Activated CD8-positive, alpha-beta T cell treated with anti-CD3 and anti-CD28 coated beads for 36 hours (primary cell): ENCODE measurements around the gene HDAC10. TPM values are rescaled to one million over a fixed set of nuclear protein-coding genes. Genes with fewer than 3 reads are reported as not detected.
A peak's percentile ranks its signal among the peaks of the same experiment; 100 is the strongest.

Experiments used
- ATAC-seq: fragments of 200-7000 bp; cut with Tn5 transposase; one replicate; pipeline ENCODE4 v1.10.0; 2021; ENCODE audit warnings: mild to moderate bottlenecking, moderate library complexity
- CTCF ChIA-PET: fragments of 350-600 bp; sonication (Branson Sonifier 250); formaldehyde crosslinking; loops from one replicate; lab custom pipeline; 2021; ENCODE audit warnings: antibody characterized with exemption; lab: Charles Lee
- POLR2A ChIA-PET: fragments of 350-600 bp; sonication (Branson Sonifier 250); formaldehyde crosslinking; loops from one replicate; lab custom pipeline; 2021; ENCODE audit warnings: antibody characterized with exemption; lab: Charles Lee
- DNase-seq: peaks from one replicate; pipeline ENCODE4 v3.0.0-alpha.2; 2020
- H3K27ac Mint-ChIP-seq: one replicate; pipeline ENCODE4 v1.8.0; 2021; ENCODE audit warnings: mild to moderate bottlenecking, mixed read lengths
- H3K27me3 Mint-ChIP-seq: one replicate; pipeline ENCODE4 v1.8.0; 2021; ENCODE audit warnings: mixed read lengths
- H3K36me3 Mint-ChIP-seq: one replicate; pipeline ENCODE4 v1.8.0; 2021; ENCODE audit warnings: low read depth, mixed read lengths
- H3K4me1 Mint-ChIP-seq: one replicate; pipeline ENCODE4 v1.8.0; 2021; ENCODE audit warnings: low read depth, mixed read lengths
- H3K4me3 Mint-ChIP-seq: one replicate; pipeline ENCODE4 v1.8.0; 2021; ENCODE audit warnings: mild to moderate bottlenecking, moderate library complexity, mixed read lengths
- H3K9me3 Mint-ChIP-seq: one replicate; pipeline ENCODE4 v1.8.0; 2021; ENCODE audit warnings: mixed read lengths
- CTCF ChIP-seq: fragments of 200-600 bp; IDR thresholded peaks from one replicate; pipeline ENCODE4 v1.8.0; 2022; ENCODE audit warnings: antibody characterized with exemption, mild to moderate bottlenecking
- intact Hi-C: fragments of 100-400 bp; cut with micrococcal nuclease; formaldehyde crosslinking; loops from one replicate; pipeline ENCODE4 v1.10.0; 2022
- total RNA-seq, 2 experiments: library from RNA; stranded (reverse); gene quantifications; one replicate each; pipeline ENCODE4 v1.2.3, GENCODE V29; 2021

HDAC10 gene
- total RNA-seq, 2 experiments from 2014 or later, result 43.0 to 44.3 TPM

GRCh38 chr22:50267591-50268390, 16.7 kb upstream of the HDAC10 start:
- TF ChIP-seq CTCF, result peak; percentile 27
- intact Hi-C loops, result no loop called here
- Mint-ChIP-seq H3K4me3 (no peak overlapping the region), H3K27me3 (peaks cover 13% of the 10 kb centered on the region), H3K27ac (no peak overlapping the region), H3K4me1 (peaks cover 8% of the 10 kb centered on the region), H3K9me3 (no peaks in the 10 kb centered on the region), H3K36me3 (no peaks in the 10 kb centered on the region)
- POLR2A ChIA-PET, result interaction anchor here (0.6 to 0.9 kb wide), 3 partner anchors 12 to 16 kb away, joined by 3 read pairs; no protein-coding TSS in a partner anchor
- CTCF ChIA-PET, result interaction anchor here (0.6 to 3.1 kb wide), 5 partner anchors 12 to 258 kb away, joined by 3 to 22 read pairs (median 3); partner anchors contain the start of genes HDAC10 and SCO2
- ATAC-seq (peak; percentile 8), DNase-seq (peak; percentile 54)

- Mint-ChIP-seq H3K9me3 (no peaks in the 10 kb centered on the region), H3K4me1 (peaks cover 14% of the 10 kb centered on the region), H3K4me3 (no peak overlapping the region), H3K27ac (no peak overlapping the region), H3K27me3 (peaks cover 16% of the 10 kb centered on the region), H3K36me3 (no peaks in the 10 kb centered on the region)
- ChIA-PET POLR2A (interaction anchor here (0.9 kb wide), 1 partner anchor 16 kb away, joined by 3 read pairs; no protein-coding TSS in a partner anchor), CTCF (interaction anchor here (1.1 to 3.1 kb wide), 4 partner anchors 11 to 259 kb away, joined by 3 to 22 read pairs (median 5); partner anchors contain the start of genes HDAC10 and SCO2)
- intact Hi-C loops, result no loop called here
- ATAC-seq, result no peak
- no peak for TF ChIP-seq CTCF
- DNase-seq, result no peak
Observed at GRCh38 chr22:50266994-50267393, 15.9 kb upstream of the HDAC10 start.

GRCh38 chr22:50264946-50265669, 14.0 kb upstream of the HDAC10 start:
- ATAC-seq (no peak), DNase-seq (no peak)
- Mint-ChIP-seq H3K4me3 (no peak overlapping the region), H3K27ac (no peak overlapping the region), H3K4me1 (peaks cover 12% of the 10 kb centered on the region), H3K9me3 (no peaks in the 10 kb centered on the region), H3K36me3 (no peaks in the 10 kb centered on the region), H3K27me3 (peaks cover 15% of the 10 kb centered on the region)
- intact Hi-C loops, result no loop called here
- ChIA-PET POLR2A (no interaction called here), CTCF (interaction anchor here (1.8 kb wide), 1 partner anchor 13 kb away, joined by 7 read pairs; no protein-coding TSS in a partner anchor)
- TF ChIP-seq CTCF, result no peak

- ATAC-seq (no peak), DNase-seq (no peak)
- TF ChIP-seq CTCF, result no peak
- H3K27ac Mint-ChIP-seq, result no peak overlapping the region
- H3K9me3 Mint-ChIP-seq, result no peaks in the 10 kb centered on the region
- ChIA-PET POLR2A (no interaction called here), CTCF (interaction anchor here (1.5 kb wide), 1 partner anchor 12 kb away, joined by 4 read pairs; no protein-coding TSS in a partner anchor)
- H3K4me1 Mint-ChIP-seq, result peaks cover 9% of the 10 kb centered on the region
- H3K36me3 Mint-ChIP-seq, result no peaks in the 10 kb centered on the region
- peaks cover 15% of the 10 kb centered on the region for H3K27me3 Mint-ChIP-seq
- H3K4me3 Mint-ChIP-seq, result no peak overlapping the region
- intact Hi-C loops, result no loop called here
Observed at GRCh38 chr22:50264104-50264745, 13.2 kb upstream of the HDAC10 start.
